HG02623 (cell line): Measurements from ENCODE around the gene GNGT1.

ENCODE experiments used
- ATAC-seq: cut with Tn5 transposase; IDR thresholded peaks from one replicate; pipeline ENCODE4 v1.9.1; 2021; ENCODE audit warnings: moderate library complexity; ENCODE audit not compliant: unreplicated experiment

The GNGT1 gene

GRCh38 chr7:93906267-93906666 lies at the start of gene GNGT1:
Gene GNGT1 (plus strand): TSS chr7:93906567. CDS start chr7:93906747, 180 bp downstream.
- ATAC-seq, result no peak

GRCh38 chr7:93858857-93859256 lies 47.5 kb upstream of the GNGT1 start:
- ATAC-seq, result no peak

GRCh38 chr7:93860261-93860660 lies 46.1 kb upstream of the GNGT1 start:
- no peak for ATAC-seq

- no peak for ATAC-seq
Measured at GRCh38 chr7:93861325-93861949, 44.9 kb upstream of the GNGT1 start.

GRCh38 chr7:93862651-93863050 lies 43.7 kb upstream of the GNGT1 start:
- ATAC-seq, result no peak

- no peak for ATAC-seq
Measured at GRCh38 chr7:93866886-93867285, 39.5 kb upstream of the GNGT1 start.

GRCh38 chr7:93873998-93874574 lies 32.3 kb upstream of the GNGT1 start:
- ATAC-seq, result no peak

GRCh38 chr7:93877742-93878141 lies 28.6 kb upstream of the GNGT1 start:
- ATAC-seq, result no peak

GRCh38 chr7:93879356-93879755 lies 27.0 kb upstream of the GNGT1 start:
- ATAC-seq, result no peak

- no peak for ATAC-seq
Measured at GRCh38 chr7:93882468-93882867, 23.9 kb upstream of the GNGT1 start.

GRCh38 chr7:93883078-93883916 lies 23.1 kb upstream of the GNGT1 start:
- ATAC-seq, result no peak

GRCh38 chr7:93883917-93884345 lies 22.4 kb upstream of the GNGT1 start:
- ATAC-seq, result no peak

GRCh38 chr7:93884541-93884940 lies 21.8 kb upstream of the GNGT1 start:
- ATAC-seq, result no peak

- ATAC-seq, result no peak
Measured at GRCh38 chr7:93889261-93889660, 17.1 kb upstream of the GNGT1 start.

GRCh38 chr7:93890041-93890463 lies 16.3 kb upstream of the GNGT1 start:
- peak; percentile 46 for ATAC-seq

- peak; percentile 46 for ATAC-seq
Measured at GRCh38 chr7:93890464-93891068, 15.8 kb upstream of the GNGT1 start, which contains the start of gene TFPI2. Gene TFPI2 (minus strand): TSS chr7:93890753. CDS start chr7:93890678, 75 bp downstream.

GRCh38 chr7:93894426-93894825 lies 11.9 kb upstream of the GNGT1 start:
- no peak for ATAC-seq

- no peak for ATAC-seq
Measured at GRCh38 chr7:93894966-93895640, 11.3 kb upstream of the GNGT1 start.

GRCh38 chr7:93895859-93896600 lies 10.3 kb upstream of the GNGT1 start:
- ATAC-seq, result no peak

- no peak for ATAC-seq
Measured at GRCh38 chr7:93897680-93898079, 8.7 kb upstream of the GNGT1 start.
